Measurements from ENCODE around the gene PRKCD.

The PRKCD gene

GRCh38 chr3:53229606-53230005, 68.6 kb downstream of the PRKCD start:
- ChIA-PET POLR2A (no interaction called here), CTCF (interaction anchor here (1.4 to 11.4 kb wide), 2 partner anchors 9 to 33 kb away, joined by 4 to 141 read pairs; no protein-coding TSS in a partner anchor)
- no peak for DNase-seq (ENCODE audit: low read depth, low spot score)

GRCh38 chr3:53230041-53230621, 69.1 kb downstream of the PRKCD start:
- ChIA-PET CTCF (interaction anchor here (1.4 to 11.4 kb wide), 2 partner anchors 9 to 34 kb away, joined by 4 to 141 read pairs; no protein-coding TSS in a partner anchor), POLR2A (no interaction called here)
- DNase-seq (ENCODE audit: low read depth, low spot score), result no peak
- no peak for TF ChIP-seq CTCF (IDR thresholded peaks at IDR 0.05; ENCODE audit: insufficient read depth, low read length, missing control alignments)
- H3K4me3 ChIP-seq (ENCODE audit: low read depth, low read length), result no peak overlapping the region

More at GRCh38 chr3:53229606-53230005, 68.6 kb downstream of the PRKCD start:
- no peak for TF ChIP-seq CTCF (IDR thresholded peaks at IDR 0.05; ENCODE audit: insufficient read depth, low read length, missing control alignments)
- H3K4me3 ChIP-seq (ENCODE audit: low read depth, low read length), result no peak overlapping the region

GRCh38 chr3:53230789-53231188, 69.8 kb downstream of the PRKCD start:
- no peak for TF ChIP-seq CTCF (IDR thresholded peaks at IDR 0.05; ENCODE audit: insufficient read depth, low read length, missing control alignments)
- no peak overlapping the region for H3K4me3 ChIP-seq (ENCODE audit: low read depth, low read length)
- ChIA-PET CTCF (interaction anchor here (1.4 to 11.4 kb wide), 3 partner anchors 10 to 115 kb away, joined by 4 to 141 read pairs (median 4); no protein-coding TSS in a partner anchor), POLR2A (no interaction called here)
- no peak for DNase-seq (ENCODE audit: low read depth, low spot score)

GRCh38 chr3:53231532-53232511, 70.8 kb downstream of the PRKCD start:
- POLR2A ChIA-PET, result no interaction called here
- TF ChIP-seq CTCF (IDR thresholded peaks at IDR 0.05; ENCODE audit: insufficient read depth, low read length, missing control alignments), result peak; percentile 13
- CTCF ChIA-PET, result interaction anchor here (1.3 to 11.4 kb wide), 3 partner anchors 11 to 114 kb away, joined by 3 to 141 read pairs (median 4); no protein-coding TSS in a partner anchor
- H3K4me3 ChIP-seq (ENCODE audit: low read depth, low read length), result no peak overlapping the region
- no peak for DNase-seq (ENCODE audit: low read depth, low spot score)

GRCh38 chr3:53232641-53233377, 71.8 kb downstream of the PRKCD start:
- H3K4me3 ChIP-seq (ENCODE audit: low read depth, low read length), result no peak overlapping the region
- DNase-seq (ENCODE audit: low read depth, low spot score), result no peak
- POLR2A ChIA-PET, result no interaction called here
- TF ChIP-seq CTCF (IDR thresholded peaks at IDR 0.05; ENCODE audit: insufficient read depth, low read length, missing control alignments), result no peak
- CTCF ChIA-PET, result interaction anchor here (0.7 to 11.4 kb wide), 5 partner anchors 12 to 119 kb away, joined by 3 to 141 read pairs (median 4); no protein-coding TSS in a partner anchor
